ENCODE measurements around the gene TMEM255B. TPM values are rescaled to one million over a fixed set of nuclear protein-coding genes. Genes with fewer than 3 reads are reported as not detected.
A peak's percentile ranks its signal among the peaks of the same experiment; 100 is the strongest.

Gene TMEM255B
- total RNA-seq, 1 experiment from 2014 or later = 4.7 TPM

GRCh38 chr13:113777311-113778260, 18.6 kb downstream of the TMEM255B start (continued):
- TF ChIP-seq IRF1 (CRISPR knock-in tag; IDR thresholded peaks at IDR 0.05) (peak; percentile 26; the same call in 1 of the 2 replicates), TEAD4 (CRISPR knock-in tag; IDR thresholded peaks at IDR 0.05) (peak; percentile 70; the same call in 1 of the 2 replicates), NFE2L1 (CRISPR knock-in tag; IDR thresholded peaks at IDR 0.05) (no peak), TP53 (CRISPR knock-in tag; IDR thresholded peaks at IDR 0.05) (peak; percentile 73; the same call in 1 of the 2 replicates), ETV6 (CRISPR knock-in tag; IDR thresholded peaks at IDR 0.05) (peak; percentile 71), AR (CRISPR knock-in tag; IDR thresholded peaks at IDR 0.05) (no peak), FOXP1 (CRISPR knock-in tag; IDR thresholded peaks at IDR 0.05; ENCODE audit: borderline replicate concordance) (peak; percentile 88; the same call in 1 of the 2 replicates), NFYB (CRISPR knock-in tag; conservative IDR thresholded peaks at IDR 0.05; ENCODE audit: low read depth) (no peak), USF2 (CRISPR knock-in tag; IDR thresholded peaks at IDR 0.05) (peak; percentile 36), AFF4 (CRISPR knock-in tag; IDR thresholded peaks at IDR 0.05; ENCODE audit: borderline replicate concordance) (peak; percentile 66; the same call in 1 of the 2 replicates), ESRRA (CRISPR knock-in tag; IDR thresholded peaks at IDR 0.05; ENCODE audit: borderline replicate concordance) (no peak), CTCF (IDR thresholded peaks at IDR 0.05) (no peak), ARID4B (CRISPR knock-in tag; IDR thresholded peaks at IDR 0.05; ENCODE audit: borderline replicate concordance) (peak; percentile 92), FOXK1 (CRISPR knock-in tag; IDR thresholded peaks at IDR 0.05) (peak; percentile 59; the same call in 1 of the 2 replicates), CREB1 (CRISPR knock-in tag; IDR thresholded peaks at IDR 0.05) (no peak), ZBTB21 (CRISPR knock-in tag; IDR thresholded peaks at IDR 0.05; ENCODE audit: borderline replicate concordance) (0 out of 2 replicates have a peak, but pooled peaks have one; percentile 28), USF1 (CRISPR knock-in tag; IDR thresholded peaks at IDR 0.05) (0 out of 2 replicates have a peak, but pooled peaks have one; percentile 44), E2F1 (CRISPR knock-in tag; IDR thresholded peaks at IDR 0.05) (0 out of 2 replicates have a peak, but pooled peaks have one; percentile 63), MYBL2 (CRISPR knock-in tag; IDR thresholded peaks at IDR 0.05) (0 out of 2 replicates have a peak, but pooled peaks have one; percentile 64), KAT7 (CRISPR knock-in tag; IDR thresholded peaks at IDR 0.05; ENCODE audit: borderline replicate concordance) (no peak)
